NCI-H1092 (cell line): Measurements from ENCODE around the gene IBTK.
"Not testable (repeated sequence)": the region's sequence is repeated elsewhere in the genome, so short reads cannot be mapped to it uniquely, and the experiment has no call there.

ENCODE experiments used
- DNase-seq: peaks from one replicate; lab custom pipeline; 2025; lab: John Stamatoyannopoulos, UW

Gene IBTK

GRCh38 chr6:82245376-82245775 is 2.2 kb downstream of the IBTK start:
- no peak for DNase-seq

- no peak for DNase-seq
These were observed 3.7 kb downstream of the IBTK start for GRCh38 chr6:82243884-82244283.

- DNase-seq = no peak
These were observed 7.4 kb downstream of the IBTK start for GRCh38 chr6:82240186-82240585.

- DNase-seq = no peak
These were observed 7.9 kb downstream of the IBTK start for GRCh38 chr6:82239597-82239996.

GRCh38 chr6:82237013-82237412 is 10.5 kb downstream of the IBTK start:
- no peak for DNase-seq

GRCh38 chr6:82227770-82228169 is 19.8 kb downstream of the IBTK start:
- no peak for DNase-seq

GRCh38 chr6:82220167-82220566 is 27.4 kb downstream of the IBTK start:
- no peak for DNase-seq

GRCh38 chr6:82217018-82217586 is 30.4 kb downstream of the IBTK start:
- DNase-seq = no peak

- DNase-seq = no peak
These were observed 31.0 kb downstream of the IBTK start for GRCh38 chr6:82216549-82216948.

- DNase-seq = no peak
These were observed 36.2 kb downstream of the IBTK start for GRCh38 chr6:82211326-82211725.

GRCh38 chr6:82208913-82209312 is 38.6 kb downstream of the IBTK start:
- DNase-seq = no peak

- DNase-seq = no peak
These were observed 41.6 kb downstream of the IBTK start for GRCh38 chr6:82205930-82206392.

GRCh38 chr6:82204020-82204419 is 43.5 kb downstream of the IBTK start:
- no peak for DNase-seq

GRCh38 chr6:82197784-82198183 is 49.8 kb downstream of the IBTK start:
- DNase-seq = no peak

GRCh38 chr6:82197245-82197644 is 50.3 kb downstream of the IBTK start:
- not testable (repeated sequence) for DNase-seq

- DNase-seq = no peak
These were observed 51.4 kb downstream of the IBTK start for GRCh38 chr6:82196161-82196560.

- no peak for DNase-seq
These were observed 51.9 kb downstream of the IBTK start for GRCh38 chr6:82195619-82196018.

- DNase-seq = no peak
These were observed 61.5 kb downstream of the IBTK start for GRCh38 chr6:82185948-82186535.

GRCh38 chr6:82183642-82184282 is 63.8 kb downstream of the IBTK start:
- DNase-seq = no peak

- DNase-seq = no peak
These were observed 64.8 kb downstream of the IBTK start for GRCh38 chr6:82182756-82183155.

GRCh38 chr6:82179415-82179814 is 68.1 kb downstream of the IBTK start:
- DNase-seq = no peak

GRCh38 chr6:82178759-82179112 is 68.8 kb downstream of the IBTK start:
- DNase-seq = no peak

- no peak for DNase-seq
These were observed 69.3 kb downstream of the IBTK start for GRCh38 chr6:82178077-82178758.
